Hepatocyte (in vitro differentiated cells): ENCODE data around the gene DNAH3. TPM values are rescaled to one million over a fixed set of nuclear protein-coding genes. Genes with fewer than 3 reads are reported as not detected.
"Not testable (repeated sequence)": the region's sequence is repeated elsewhere in the genome, so short reads cannot be mapped to it uniquely, and the experiment has no call there.

ENCODE experiments used
- DNase-seq: peaks from one replicate; pipeline ENCODE4 v3.0.0-alpha.2; 2016; ENCODE audit warnings: low spot score
- H2AFZ ChIP-seq: fragments of 200-600 bp; sonication (generic); 2 replicates; pipeline ENCODE4 v1.6.0; 2016; ENCODE audit warnings: antibody characterized with exemption, mild to moderate bottlenecking
- H3K27ac ChIP-seq: fragments of 200-600 bp; sonication (generic); 2 replicates; pipeline ENCODE4 v1.5.1; 2016; ENCODE audit warnings: mild to moderate bottlenecking
- H3K27me3 ChIP-seq: fragments of 200-600 bp; sonication (generic); 2 replicates; pipeline ENCODE4 v1.6.1; 2016
- H3K36me3 ChIP-seq: fragments of 200-600 bp; sonication (generic); replicated peaks from 2 replicates; pipeline ENCODE4 v1.5.1; 2016; ENCODE audit warnings: low read depth; ENCODE audit not compliant: insufficient read depth
- H3K4me1 ChIP-seq: fragments of 200-600 bp; sonication (generic); 2 replicates; pipeline ENCODE4 v1.5.1; 2016; ENCODE audit warnings: mild to moderate bottlenecking, moderate library complexity; ENCODE audit not compliant: insufficient read depth
- H3K4me2 ChIP-seq: fragments of 200-600 bp; sonication (generic); 2 replicates; pipeline ENCODE4 v1.6.0; 2016
- H3K4me3 ChIP-seq: fragments of 200-600 bp; sonication (generic); 2 replicates; pipeline ENCODE4 v1.5.1; 2016; ENCODE audit warnings: mild to moderate bottlenecking
- H3K79me2 ChIP-seq: fragments of 200-600 bp; sonication (generic); 2 replicates; pipeline ENCODE4 v1.6.0; 2017; ENCODE audit warnings: mild to moderate bottlenecking
- H3K9me2 ChIP-seq: fragments of 200-600 bp; sonication (generic); replicated peaks from 2 replicates; pipeline ENCODE4 v1.6.0; 2017; ENCODE audit warnings: mild to moderate bottlenecking; ENCODE audit not compliant: insufficient read depth
- H3K9me3 ChIP-seq: fragments of 200-600 bp; sonication (generic); 2 replicates; pipeline ENCODE4 v1.5.1; 2016; ENCODE audit warnings: low read depth, mild to moderate bottlenecking
- H4K20me1 ChIP-seq: fragments of 200-600 bp; sonication (generic); 2 replicates; pipeline ENCODE4 v1.6.0; 2016; ENCODE audit warnings: mild to moderate bottlenecking; ENCODE audit not compliant: insufficient read depth, poor library complexity, severe bottlenecking
- EZH2 ChIP-seq: fragments of 200-600 bp; sonication (generic); IDR thresholded peaks from 2 replicates; pipeline ENCODE4 v1.6.1; 2016; ENCODE audit warnings: antibody characterized with exemption, mild to moderate bottlenecking, borderline replicate concordance
- EZH2phosphoT487 ChIP-seq: fragments of 200-600 bp; sonication (generic); IDR thresholded peaks from one replicate; pipeline ENCODE4 v1.6.1; 2018; ENCODE audit warnings: antibody characterized with exemption, mild to moderate bottlenecking, low read depth, moderate library complexity; ENCODE audit not compliant: unreplicated experiment, severe bottlenecking
- WGBS: methylation state at CpG from one replicate; pipeline ENCODE4 v1.1.6; 2016; ENCODE audit warnings: low lambda C conversion rate; ENCODE audit errors: missing lambda C conversion rate; 5-methylcytosine and 5-hydroxymethylcytosine counted together
- polyA plus RNA-seq: library from polyadenylated mRNA; unstranded; fragments of >200 nt; fragmentation: Nextera tagmentation; extraction: Ambion mirVana; gene quantifications from 2 replicates; pipeline ENCODE4 v1.2.1, GENCODE V29; 2016
- total RNA-seq: library from RNA; depleted of rRNA; stranded (reverse); fragments of >200 nt; gene quantifications from 2 replicates; pipeline ENCODE4 v1.2.3, GENCODE V29; 2014
- TF ChIP-seq, protein P1 (sequence below): fragments of 200-600 bp; sonication (generic); IDR thresholded peaks from 2 replicates; pipeline ENCODE4 v1.5.1; 2016; ENCODE audit warnings: antibody characterized with exemption, mild to moderate bottlenecking; ENCODE audit not compliant: poor library complexity

DNAH3 gene
- total and polyA plus RNA-seq, 2 experiments from 2014 or later = 0.33 to 0.37 TPM

DNA sequence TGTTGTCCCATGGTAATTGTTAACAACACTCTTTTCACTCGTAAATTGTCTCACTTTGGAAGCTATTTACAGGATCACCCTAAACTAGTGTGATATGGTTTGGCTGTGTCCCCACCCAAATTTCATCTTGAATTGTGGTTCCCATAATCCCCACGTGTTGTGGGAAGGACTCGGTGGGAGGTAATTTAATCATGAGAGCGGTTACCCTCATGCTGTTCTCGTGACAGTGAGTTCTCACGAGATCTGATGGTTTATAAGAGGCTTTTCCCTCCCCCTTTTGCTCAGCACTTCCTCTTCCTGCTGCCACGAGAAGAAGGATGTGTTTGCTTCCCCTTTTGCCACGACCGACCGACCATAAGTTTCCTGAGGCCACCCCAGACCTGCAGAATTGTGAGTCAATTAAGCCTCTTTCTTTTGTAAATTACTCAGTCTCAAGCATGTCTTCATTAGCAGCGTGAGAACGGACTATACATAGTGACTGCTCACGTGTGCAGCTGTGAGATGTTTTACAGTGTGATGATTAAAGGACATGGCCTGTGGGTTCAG is 34.4 kb downstream of the DNAH3 start:
- Histone ChIP-seq H3K4me2 (no peak overlapping the region), H3K4me1 (no peaks in the 10 kb centered on the region)
- 60% methylated on average over 13 of the region's 13 CpGs for WGBS

DNA sequence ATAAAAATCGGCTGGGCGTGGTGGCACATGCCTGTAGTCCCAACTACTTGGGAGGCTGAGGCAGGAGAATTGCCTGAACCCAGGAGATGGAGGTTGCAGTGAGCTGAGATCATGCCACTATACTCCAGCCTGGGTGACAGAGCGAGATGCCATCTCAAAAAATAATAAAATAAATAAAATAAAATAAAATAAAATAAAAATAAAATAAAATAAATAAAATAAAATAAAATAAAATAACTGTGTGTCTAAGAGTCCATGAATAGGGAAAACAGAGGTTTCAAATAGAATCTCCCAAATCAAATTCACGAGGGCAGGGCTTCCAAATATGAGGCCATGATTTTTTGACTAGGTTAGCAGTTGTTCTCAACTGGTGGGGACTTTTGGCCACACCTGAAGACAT is 35.1 kb downstream of the DNAH3 start:
- 100% methylated on average over 4 of the region's 4 CpGs for WGBS
- not testable (repeated sequence) for H2AFZ ChIP-seq, H3K9me2 ChIP-seq, H3K4me2 ChIP-seq, H3K27me3 ChIP-seq, H4K20me1 ChIP-seq, H3K9me3 ChIP-seq, H3K27ac ChIP-seq, H3K36me3 ChIP-seq, H3K4me3 ChIP-seq, DNase-seq, H3K79me2 ChIP-seq, H3K4me1 ChIP-seq

More for the DNA sequence above, 34.4 kb downstream of the DNAH3 start:
- Histone ChIP-seq H3K27me3 (no peaks in the 10 kb centered on the region), H3K9me2 (no peaks in the 10 kb centered on the region), H3K9me3 (no peaks in the 10 kb centered on the region), H2AFZ (no peak overlapping the region), H3K36me3 (no peaks in the 10 kb centered on the region), H3K27ac (no peak overlapping the region), H3K79me2 (no peaks in the 10 kb centered on the region), H4K20me1 (no peaks in the 10 kb centered on the region), H3K4me3 (no peak overlapping the region)
- DNase-seq = no peak
- TF ChIP-seq EZH2phosphoT487 (no peak), EZH2 (no peak)
- TF ChIP-seq, protein P1, sequence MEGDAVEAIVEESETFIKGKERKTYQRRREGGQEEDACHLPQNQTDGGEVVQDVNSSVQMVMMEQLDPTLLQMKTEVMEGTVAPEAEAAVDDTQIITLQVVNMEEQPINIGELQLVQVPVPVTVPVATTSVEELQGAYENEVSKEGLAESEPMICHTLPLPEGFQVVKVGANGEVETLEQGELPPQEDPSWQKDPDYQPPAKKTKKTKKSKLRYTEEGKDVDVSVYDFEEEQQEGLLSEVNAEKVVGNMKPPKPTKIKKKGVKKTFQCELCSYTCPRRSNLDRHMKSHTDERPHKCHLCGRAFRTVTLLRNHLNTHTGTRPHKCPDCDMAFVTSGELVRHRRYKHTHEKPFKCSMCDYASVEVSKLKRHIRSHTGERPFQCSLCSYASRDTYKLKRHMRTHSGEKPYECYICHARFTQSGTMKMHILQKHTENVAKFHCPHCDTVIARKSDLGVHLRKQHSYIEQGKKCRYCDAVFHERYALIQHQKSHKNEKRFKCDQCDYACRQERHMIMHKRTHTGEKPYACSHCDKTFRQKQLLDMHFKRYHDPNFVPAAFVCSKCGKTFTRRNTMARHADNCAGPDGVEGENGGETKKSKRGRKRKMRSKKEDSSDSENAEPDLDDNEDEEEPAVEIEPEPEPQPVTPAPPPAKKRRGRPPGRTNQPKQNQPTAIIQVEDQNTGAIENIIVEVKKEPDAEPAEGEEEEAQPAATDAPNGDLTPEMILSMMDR = no peak

DNA sequence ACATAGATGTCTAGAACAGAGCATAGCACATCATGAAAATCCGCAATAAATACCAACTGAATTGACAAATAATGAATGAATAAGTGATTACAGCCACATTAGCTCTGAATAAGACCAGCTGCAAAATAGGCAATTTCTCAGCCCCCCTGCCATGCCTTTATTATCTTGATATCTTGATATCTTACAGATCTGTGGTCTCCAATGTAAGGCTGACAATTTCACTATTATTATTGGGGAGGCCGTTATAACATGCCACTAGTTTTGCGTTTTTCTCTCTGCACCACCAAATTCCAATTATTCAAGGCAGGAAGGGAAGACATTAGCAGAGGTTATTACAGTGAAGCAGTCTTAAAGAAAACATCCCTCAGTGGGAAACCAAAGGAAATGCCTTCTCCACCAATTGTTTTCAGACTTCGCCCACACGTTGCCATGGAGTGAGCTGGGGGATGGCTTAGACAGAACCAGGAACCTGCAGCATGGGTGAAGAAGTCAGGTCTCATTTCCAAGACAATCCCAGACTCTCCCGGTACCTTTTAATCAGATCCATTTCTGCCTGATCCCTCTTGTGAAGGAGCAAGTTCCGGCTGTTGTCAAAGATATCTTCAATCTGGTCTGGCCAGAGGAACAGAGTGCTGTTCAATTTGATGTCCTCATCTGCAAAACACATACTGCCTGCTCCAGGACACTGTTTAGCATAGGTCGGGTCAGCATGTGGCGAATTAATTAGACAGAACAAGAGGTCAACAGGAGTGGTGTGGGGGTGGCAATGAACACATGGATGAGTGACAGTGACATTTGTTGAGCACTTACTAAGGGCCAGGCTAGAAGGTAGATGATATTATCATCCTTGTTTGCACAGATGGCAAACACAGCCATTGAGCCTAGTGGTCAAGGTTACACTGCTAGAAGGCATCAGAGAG is 46.4 kb downstream of the DNAH3 start:
- TF ChIP-seq EZH2 = no peak
- TF ChIP-seq, protein P1 = no peak
- no peak for TF ChIP-seq EZH2phosphoT487
- Histone ChIP-seq H4K20me1 (no peaks in the 10 kb centered on the region), H3K27me3 (no peaks in the 10 kb centered on the region), H2AFZ (no peak overlapping the region), H3K4me2 (no peak overlapping the region), H3K4me1 (no peaks in the 10 kb centered on the region), H3K9me2 (no peaks in the 10 kb centered on the region), H3K79me2 (no peaks in the 10 kb centered on the region), H3K27ac (no peak overlapping the region), H3K36me3 (no peaks in the 10 kb centered on the region), H3K9me3 (no peaks in the 10 kb centered on the region), H3K4me3 (no peak overlapping the region)
- no peak for DNase-seq
- WGBS = 71% methylated on average over 9 of the region's 9 CpGs
